NOMO-1 (cell line): Measurements from ENCODE around the gene GRIA1.

Source experiments
- DNase-seq, 2 experiments: peaks; one replicate each; lab custom pipeline; 2025; ENCODE audit not compliant: unreplicated experiment in 2 of 2; lab: John Stamatoyannopoulos, UW

The GRIA1 gene

DNA sequence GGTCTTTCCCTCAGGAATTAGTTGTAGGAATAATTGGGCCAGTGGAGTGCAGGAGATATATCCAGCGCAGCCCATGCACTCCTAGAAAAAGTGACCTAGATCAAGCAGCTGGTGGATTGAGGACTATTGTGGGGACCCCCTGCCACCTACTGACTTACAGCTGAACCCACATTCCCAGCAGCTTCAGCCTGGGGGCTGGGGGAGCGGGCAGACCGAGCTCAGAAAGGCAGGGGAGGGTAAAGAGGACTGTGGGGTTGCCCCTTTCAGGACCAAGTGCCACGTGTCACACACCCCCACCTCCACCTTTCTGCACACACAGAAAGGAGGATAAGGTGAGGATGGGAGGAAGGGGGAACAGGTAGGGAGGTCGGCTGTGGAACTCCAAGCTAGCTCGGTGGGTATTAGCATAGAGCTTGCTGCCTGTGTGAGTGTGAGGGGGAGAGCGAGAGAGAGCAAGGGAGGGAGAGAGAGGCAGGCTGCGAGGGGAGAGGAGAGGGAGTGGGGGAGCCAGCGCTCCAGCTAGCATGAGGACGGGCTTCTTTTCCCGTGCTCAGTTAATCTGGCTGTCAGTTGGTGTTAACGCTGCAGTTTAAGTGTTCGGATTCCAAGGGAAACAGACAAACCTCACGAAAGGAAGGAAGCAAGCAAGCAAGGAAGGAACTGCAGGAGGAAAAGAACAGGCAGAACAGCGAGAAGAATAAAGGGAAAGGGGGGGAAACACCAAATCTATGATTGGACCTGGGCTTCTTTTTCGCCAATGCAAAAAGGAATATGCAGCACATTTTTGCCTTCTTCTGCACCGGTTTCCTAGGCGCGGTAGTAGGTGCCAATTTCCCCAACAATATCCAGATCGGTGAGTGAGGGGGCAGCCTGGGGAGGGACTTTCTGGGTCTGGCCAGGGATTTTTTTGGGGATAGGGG is at the start of gene GRIA1:
GRIA1 (plus strand) TSS at position 553 of the 920 bp plus-strand sequence.
- no peak for DNase-seq

DNA sequence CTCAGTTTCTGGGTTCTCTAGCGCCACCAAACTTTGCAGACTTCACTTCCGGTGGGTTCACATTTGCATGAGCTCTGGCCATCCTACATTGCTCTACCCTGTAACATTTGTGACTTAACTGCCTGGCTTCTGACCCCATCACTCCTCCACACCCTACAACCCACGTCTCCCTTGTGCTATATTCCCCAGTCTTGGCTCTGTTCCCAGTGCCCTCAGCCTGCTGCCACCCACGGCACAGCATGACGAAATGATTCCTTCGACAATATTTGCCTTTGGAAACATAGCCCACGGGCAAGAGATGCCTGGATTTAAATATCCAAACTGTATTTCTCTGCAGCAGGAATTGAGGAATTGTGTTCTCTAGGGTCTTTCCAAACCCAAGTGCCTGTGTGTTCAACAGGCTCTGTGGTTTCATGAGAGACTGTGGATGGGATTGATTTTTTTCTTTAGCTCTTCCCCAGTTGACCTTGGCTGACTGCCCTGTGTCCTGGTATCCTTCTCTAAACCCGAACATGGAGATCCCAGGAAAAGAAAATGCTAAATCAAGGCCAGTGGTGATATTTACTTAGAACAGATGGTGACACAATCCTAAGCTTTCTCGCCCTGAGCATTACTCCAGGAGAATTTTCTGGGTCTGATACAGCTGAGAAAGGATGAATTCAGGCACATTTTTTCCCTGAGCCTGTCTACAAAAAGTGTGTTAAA is 44.4 kb upstream of the GRIA1 start:
- no peak for DNase-seq

DNA sequence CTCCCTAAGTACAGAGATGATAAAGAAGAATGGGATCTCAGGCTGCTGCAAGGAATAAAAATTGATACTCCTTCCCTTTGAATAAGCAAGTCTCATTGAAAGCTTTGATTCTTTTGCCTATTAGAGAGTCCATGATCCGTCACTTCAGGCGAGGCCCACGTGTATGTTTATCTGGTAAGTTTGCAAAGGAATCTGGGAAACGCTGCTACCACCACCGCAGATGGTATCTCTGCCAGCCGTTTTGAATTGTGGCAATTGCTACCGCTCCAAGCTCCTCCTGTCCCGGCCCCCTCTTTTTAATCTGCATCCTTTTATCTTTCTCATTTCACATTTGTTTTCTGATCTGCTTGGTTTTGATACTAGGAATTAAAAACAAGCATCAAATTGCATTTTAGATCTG is 42.9 kb upstream of the GRIA1 start:
- DNase-seq, result no peak

DNA sequence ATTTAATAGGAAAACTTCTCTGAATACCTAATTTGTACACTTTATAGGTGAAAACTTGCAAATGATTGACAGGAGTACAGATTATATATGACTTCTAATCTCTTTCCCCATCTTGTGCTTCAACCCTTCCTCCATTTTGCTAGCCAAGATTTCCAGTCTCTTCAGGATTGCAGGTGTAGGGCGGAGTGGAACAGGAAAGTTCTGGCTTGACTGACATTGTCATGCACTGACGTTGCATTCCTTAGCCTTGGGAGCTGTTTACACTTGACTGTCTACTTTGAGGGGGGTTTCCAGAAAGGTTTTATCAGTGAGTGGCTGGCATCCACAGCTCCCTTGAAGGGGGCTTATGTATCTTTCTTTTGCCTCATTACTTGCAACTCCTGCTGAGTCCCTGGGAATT is 34.1 kb upstream of the GRIA1 start:
- DNase-seq, result no peak

DNA sequence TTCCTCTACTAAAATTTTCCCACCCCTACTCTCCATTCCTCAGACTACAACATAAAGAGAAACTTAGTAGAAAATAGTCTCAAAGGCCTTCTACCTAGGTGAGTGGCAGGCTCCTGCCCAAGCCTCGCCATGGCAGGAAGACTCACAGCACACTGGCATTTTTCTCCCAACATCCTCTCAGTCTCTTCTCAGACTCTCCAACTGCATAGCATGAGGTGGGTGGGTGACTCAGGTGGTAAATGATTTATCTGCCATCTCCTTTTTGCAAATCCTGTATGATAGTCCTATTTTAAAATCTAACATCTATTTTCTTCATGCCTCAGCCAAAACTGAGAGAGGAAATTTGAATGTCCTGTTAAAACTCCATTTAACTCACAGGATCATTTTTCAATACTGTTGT is 33.5 kb upstream of the GRIA1 start:
- DNase-seq, result no peak

DNA sequence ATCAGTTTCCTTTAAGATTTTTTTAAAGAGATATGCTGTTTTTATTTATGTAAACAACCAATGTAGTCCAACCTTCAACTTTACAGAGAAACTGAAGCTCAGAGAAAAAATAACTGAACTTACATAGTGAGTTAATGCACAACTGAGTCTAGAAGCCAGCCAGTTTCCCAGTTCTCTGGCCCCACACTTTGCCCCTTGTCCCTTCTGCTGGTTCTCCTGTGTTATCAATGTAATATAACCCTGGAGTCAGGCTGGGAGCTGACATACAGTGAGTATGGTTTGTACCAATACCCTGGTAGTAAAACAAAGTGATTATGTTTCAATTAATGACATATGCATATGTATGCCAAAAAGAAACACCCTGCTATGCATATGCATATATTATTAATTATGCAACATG is 32.2 kb upstream of the GRIA1 start:
- DNase-seq, result no peak

DNA sequence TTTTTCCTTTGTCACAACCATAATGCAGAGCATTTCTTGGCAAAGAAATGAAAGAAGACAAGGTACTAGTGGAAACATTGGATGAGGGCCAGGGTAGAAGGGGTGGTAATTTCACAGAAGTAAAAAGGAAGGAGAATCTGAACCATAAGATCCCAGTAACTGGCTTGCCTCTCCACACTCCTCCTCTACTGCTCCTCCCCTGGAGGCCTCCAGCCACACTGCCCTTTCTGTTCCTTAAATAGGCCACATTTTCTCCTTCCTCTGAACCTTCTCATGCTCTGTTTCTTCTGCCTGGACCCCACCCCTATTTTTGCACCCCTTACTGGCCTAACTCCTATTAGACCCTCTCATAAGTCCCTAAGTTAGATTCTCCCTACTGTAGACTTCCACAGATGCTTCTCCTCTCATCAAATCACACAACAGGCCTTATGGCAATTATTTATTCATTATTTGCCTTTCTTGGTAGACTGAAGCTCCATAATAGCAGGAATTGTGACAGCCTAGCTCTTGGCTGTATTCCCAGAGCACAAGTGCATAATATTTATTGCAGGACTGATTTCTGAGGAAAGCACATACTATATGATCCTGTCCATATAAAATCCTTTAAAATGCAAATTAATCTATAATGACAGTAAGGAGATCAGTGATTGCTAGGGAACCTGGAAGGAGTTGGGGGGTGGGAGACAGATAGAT is 31.3 kb upstream of the GRIA1 start:
- DNase-seq, result no peak

DNA sequence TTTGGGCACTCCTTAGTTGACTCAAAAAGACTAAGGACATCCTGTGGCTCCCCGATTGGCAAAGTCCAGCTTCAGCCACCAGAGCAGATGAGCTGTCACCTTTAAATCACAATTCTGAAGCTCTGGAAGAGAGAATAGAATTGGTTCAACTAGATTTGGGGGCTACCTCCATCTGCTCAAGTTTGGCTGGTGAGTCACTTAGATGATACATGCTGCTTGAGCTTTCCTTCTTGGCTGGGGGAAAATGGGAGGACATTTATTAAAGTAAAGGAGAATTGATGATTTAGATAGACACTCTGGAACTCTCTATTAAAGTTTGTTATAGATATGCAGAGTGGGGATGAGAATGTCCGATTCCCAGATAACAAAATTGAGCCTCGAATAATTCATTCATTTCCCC is 30.0 kb upstream of the GRIA1 start:
- no peak for DNase-seq

DNA sequence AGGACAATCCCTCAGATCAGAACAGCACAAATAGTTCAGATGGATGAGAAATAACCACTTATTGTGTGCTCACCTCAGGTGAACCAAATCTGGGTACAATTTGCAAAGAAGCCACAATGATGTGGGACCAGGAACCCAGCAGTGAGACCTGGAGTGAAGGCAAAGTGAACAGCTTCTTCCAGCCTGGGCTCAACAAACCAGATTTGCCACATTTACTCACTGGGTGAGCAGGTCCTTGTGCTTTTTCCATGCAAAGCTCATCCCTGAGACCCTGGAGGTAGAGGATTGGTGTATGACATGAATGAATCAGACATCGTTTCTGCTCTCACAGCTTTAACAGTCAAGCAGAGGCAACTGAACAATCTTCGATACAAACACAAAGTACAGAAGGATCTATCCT is 29.1 kb upstream of the GRIA1 start:
- DNase-seq, result no peak

DNA sequence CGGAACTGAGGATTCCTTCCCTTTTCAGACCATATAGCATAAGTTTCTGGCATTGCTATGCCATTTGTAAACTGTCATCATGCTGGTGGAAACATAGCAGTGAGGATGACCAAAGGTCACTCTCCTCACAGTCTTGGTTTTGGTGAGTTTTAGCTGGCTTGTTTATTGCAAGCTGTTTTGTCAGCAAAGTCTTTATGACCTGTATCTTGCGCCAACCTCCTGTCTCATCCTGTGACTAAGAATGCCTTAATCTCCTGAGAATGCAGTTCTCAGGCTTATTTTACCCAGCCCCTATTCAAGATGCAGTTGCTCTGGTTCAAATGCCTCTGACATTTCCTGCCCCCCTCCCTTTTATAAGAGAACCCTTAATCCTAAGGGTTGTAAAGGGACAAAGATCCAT is 26.7 kb upstream of the GRIA1 start:
- no peak for DNase-seq

DNA sequence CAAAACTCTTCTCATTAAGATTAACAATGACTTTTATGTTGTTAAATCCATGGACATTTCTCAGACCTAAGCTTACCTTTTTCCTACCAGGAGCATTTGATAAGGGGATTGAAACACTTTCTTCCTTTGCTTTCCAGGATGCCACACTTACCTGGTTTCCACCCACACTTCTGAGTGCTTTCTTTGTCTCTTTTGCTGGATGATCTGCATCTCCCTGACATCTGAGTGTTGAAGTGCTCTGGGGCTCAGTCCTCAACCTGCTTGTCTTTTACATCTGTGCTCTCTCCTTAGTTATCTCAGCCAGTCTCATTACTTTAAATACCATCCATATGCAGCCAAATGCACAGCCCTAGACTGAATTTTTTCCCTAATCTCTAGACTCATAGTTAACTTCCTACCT is 22.9 kb upstream of the GRIA1 start:
- no peak for DNase-seq

DNA sequence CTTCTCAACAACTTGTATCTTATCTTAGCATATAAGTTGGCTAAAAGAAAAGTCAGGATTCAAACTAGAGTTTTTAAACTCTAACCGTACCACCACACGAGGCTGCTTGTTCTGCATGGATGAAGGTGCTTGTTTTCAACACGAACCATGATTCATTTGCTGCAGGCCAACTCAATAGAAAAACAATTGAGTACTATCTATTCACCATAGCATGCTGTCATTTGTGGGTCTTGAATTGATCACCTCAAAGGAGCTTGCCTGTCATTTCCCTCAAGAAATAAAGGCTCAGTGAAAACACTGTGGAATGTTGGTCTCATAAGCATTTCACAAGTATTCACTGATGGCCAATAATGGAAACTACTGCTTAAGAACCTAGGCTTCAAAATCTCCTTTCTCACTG is 21.0 kb upstream of the GRIA1 start:
- DNase-seq, result no peak

DNA sequence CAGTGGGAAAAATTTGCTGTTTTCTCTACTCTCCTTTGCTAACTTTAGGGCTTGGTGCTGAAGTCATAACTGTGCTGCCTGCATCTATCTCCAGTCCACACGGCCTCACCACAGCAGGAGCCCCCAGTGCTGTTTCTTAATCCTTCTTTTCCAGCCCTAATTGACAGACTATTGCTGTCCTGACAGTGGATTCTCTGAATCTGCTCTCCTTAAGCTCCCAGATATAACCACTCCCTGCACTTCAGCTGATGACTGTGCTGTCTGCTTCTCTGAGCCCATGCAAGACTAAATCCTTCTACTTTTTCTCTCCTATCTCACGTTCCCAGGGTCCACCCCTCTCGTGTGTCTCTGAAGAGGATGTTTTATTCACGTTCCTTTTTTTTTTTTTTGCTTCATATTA is 19.7 kb upstream of the GRIA1 start:
- DNase-seq, result no peak

DNA sequence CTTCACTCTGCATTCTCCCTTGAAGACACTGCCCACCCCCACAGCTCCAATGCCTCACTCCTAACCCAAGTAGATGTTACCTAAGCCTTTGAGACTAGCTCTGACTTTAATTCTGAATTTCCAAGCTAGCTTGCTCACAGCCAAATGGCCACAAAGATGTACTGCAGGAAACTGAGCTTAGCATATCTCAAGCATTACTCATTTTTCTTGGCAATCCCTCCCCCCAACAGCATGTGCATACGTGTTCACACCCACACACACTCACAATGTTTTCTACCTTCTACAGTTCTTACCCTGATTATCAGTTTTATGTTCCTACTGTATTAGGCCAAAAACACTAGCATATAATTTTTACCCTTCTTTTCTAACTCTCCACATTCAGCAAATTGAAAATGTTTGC is 13.7 kb upstream of the GRIA1 start:
- DNase-seq, result no peak

DNA sequence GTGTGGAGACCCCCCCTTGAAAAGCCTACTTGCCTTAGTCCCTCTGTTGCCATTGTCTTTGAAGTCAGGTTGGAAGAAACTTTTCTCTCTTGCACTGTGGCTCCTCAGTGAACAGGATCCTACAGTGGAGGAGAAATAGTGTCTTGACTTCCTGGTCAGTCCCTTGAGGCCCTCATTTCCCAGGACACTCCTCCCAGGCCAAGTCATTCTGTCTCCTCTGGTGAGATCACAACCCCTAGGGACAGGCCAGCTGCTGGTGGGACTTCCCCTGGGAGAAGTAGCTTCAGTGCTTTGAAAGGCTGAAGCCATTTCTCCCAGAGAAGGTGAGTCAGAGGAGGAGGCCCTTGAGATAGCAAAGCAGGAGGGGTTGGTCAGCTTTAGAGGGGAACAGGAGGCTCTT is 10.1 kb upstream of the GRIA1 start:
- no peak for DNase-seq

DNA sequence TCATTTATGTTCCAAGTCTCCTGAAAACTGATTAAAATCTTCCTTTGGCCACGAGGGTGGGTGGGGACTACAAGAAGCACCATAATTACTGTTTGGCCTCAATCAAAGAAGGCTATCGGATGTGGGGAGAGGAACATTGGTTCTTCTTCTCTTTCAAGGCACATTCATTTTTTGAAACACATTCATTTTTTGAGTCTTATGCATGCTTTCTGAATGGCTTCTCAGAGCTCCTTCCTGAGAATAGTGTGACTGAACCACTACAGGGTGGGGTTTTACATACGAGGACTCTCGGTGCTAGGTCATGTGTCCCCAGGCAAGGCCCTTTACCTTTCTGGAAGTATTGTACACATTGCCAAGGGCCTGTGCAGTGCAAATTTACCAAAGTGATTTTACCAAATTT is 7.0 kb upstream of the GRIA1 start:
- DNase-seq, result no peak

DNA sequence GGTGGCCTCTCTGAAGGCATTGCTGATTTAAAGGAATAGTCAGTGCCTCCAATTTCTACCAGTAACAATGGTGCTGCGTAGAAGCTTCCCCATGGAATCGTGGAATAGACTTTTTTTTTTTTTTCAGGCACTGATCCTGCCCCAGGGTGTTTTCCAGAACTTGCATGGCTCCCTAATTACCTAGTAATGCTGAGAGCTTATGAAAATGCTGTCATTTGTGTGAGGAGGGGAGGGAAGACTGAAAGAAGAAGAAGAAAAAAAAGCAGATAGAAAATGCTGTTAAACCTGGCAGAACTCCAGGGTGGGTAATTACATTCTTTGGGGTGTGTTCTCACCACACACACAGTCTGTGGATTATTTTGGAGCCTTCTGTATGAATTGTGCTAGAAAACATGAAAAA is 4.8 kb upstream of the GRIA1 start:
- DNase-seq, result no peak

DNA sequence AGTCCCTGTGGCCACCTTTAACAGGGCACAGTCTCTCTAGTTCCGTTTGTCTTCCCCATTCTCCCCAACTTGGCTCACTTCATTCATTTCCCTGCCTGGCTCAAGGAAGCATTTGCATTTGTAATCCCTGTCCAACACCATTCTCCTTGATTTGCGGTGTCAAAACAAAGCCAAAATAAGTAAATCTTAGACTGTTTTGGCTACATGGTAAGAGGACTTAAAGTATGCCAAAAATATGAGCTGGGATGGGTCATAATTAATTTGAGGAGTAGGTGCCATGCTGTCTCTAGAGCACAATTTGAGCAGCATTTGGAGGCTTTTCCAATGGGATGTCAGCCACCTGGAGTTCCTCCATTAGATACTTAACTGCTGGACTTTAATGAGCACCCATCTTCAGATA is 3.7 kb upstream of the GRIA1 start:
- no peak for DNase-seq

DNA sequence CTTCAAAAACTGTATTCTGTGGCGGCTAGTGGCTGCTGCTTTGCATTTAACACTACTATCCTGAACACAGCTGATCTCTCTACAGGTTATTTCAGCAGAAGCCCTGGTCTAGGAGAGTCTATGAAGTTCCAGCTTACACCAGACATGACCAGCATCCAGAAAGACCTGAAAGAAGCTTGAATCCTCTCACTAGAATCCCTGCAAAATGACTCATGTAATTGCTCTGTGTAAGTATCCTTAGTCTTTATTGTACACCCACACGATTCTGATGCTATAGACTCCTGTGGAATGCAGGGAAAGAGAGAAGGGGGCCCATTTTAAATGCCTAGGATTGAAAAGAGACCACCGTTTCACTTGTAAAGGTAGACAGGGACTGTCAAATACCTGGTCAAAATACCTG is 859 bp upstream of the GRIA1 start:
- no peak for DNase-seq

DNA sequence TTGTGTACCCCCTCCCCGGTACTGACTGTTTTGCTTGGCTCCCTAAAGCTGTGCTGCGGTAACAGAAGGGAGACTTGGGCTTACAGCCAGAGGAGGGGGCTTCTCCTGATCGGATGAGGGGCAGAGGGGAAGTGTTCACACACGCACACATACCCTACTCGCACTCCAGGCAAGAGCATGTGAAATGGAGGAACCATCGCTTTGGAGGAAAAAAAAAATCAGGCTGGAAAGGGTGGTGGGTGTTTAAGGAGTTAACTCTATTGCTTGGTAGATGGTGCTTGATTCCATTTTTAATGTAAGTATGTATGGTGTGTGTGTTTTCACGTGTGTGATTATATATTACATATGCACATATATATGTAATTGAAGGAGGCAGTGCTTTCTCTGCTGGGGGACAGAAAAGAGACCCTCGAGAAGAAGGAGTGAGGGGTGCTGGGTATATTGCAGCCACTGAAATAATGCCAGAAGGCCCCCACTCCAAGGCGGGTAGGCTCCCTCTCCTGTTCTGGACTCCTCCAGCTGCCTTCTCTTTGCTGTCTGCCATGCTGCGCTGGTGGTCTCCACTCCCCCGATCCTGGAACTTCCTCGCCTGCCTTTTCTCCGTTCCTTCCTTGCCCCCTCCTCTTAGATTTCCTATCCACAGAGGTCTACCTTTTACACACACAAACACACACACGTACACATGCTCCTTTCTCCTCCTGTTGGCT is 721 bp downstream of the GRIA1 start:
- DNase-seq, result no peak

DNA sequence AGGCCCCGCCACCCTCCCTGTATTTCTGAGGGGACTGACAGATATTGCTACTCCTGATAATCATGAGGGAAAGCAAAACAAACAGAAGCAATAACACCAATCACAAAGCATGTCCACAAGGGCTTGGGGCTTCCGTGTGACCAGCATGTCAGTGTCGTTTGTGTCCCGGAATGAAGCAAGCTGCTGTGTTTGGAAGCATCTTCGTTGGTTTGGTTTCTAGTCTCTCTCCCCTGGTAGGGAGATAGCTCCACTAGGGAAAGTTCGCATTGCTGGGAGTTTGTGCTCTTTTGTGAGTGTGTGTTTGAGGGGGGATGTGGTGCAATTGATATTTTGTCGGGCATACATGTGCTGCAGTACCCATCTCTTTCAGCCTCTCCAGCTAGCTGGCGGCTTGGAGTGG is 1.4 kb downstream of the GRIA1 start:
- no peak for DNase-seq
